ENCODE data around the gene STARD3NL. TPM values are rescaled to one million over a fixed set of nuclear protein-coding genes. Genes with fewer than 3 reads are reported as not detected.
A peak's percentile ranks its signal among the peaks of the same experiment; 100 is the strongest.

The STARD3NL gene
- total RNA-seq, 1 donor from 2014 or later, result 158 TPM

- Mint-ChIP-seq H3K4me1 (ENCODE audit: low read depth, unreplicated experiment) (peaks cover 59% of the 10 kb centered on the region), H3K27me3 (ENCODE audit: unreplicated experiment) (no peaks in the 10 kb centered on the region)
- no peak for DNase-seq
Observed at GRCh38 chr7:38187794-38188440, 9.9 kb downstream of the STARD3NL start.

GRCh38 chr7:38189231-38189938 is 11.3 kb downstream of the STARD3NL start:
- Mint-ChIP-seq H3K4me1 (ENCODE audit: low read depth, unreplicated experiment) (peaks cover 57% of the 10 kb centered on the region), H3K4me3 (ENCODE audit: unreplicated experiment) (peak overlapping the region; percentile 31), H3K9me3 (ENCODE audit: unreplicated experiment) (peaks cover 1% of the 10 kb centered on the region), H3K27me3 (ENCODE audit: unreplicated experiment) (no peaks in the 10 kb centered on the region), H3K36me3 (ENCODE audit: unreplicated experiment) (no peaks in the 10 kb centered on the region), H3K27ac (ENCODE audit: unreplicated experiment) (peak overlapping the region; percentile 73)
- TF ChIP-seq CTCF (IDR thresholded peaks at IDR 0.05; ENCODE audit: partially characterized antibody, unreplicated experiment), result no peak
- no peak for DNase-seq

More at GRCh38 chr7:38187794-38188440, 9.9 kb downstream of the STARD3NL start:
- Mint-ChIP-seq H3K9me3 (ENCODE audit: unreplicated experiment) (peaks cover 1% of the 10 kb centered on the region), H3K27ac (ENCODE audit: unreplicated experiment) (peak overlapping the region; percentile 79), H3K4me3 (ENCODE audit: unreplicated experiment) (peak overlapping the region; percentile 48), H3K36me3 (ENCODE audit: unreplicated experiment) (peaks cover 5% of the 10 kb centered on the region)
- no peak for TF ChIP-seq CTCF (IDR thresholded peaks at IDR 0.05; ENCODE audit: partially characterized antibody, unreplicated experiment)

GRCh38 chr7:38190011-38190410 is 12.0 kb downstream of the STARD3NL start:
- peaks cover 1% of the 10 kb centered on the region for H3K9me3 Mint-ChIP-seq (ENCODE audit: unreplicated experiment)
- peak overlapping the region; percentile 69 for H3K27ac Mint-ChIP-seq (ENCODE audit: unreplicated experiment)
- H3K36me3 Mint-ChIP-seq (ENCODE audit: unreplicated experiment), result no peaks in the 10 kb centered on the region
- H3K4me1 Mint-ChIP-seq (ENCODE audit: low read depth, unreplicated experiment), result peaks cover 54% of the 10 kb centered on the region
- H3K27me3 Mint-ChIP-seq (ENCODE audit: unreplicated experiment), result no peaks in the 10 kb centered on the region
- no peak for DNase-seq
- H3K4me3 Mint-ChIP-seq (ENCODE audit: unreplicated experiment), result no peak overlapping the region
- no peak for TF ChIP-seq CTCF (IDR thresholded peaks at IDR 0.05; ENCODE audit: partially characterized antibody, unreplicated experiment)

- Mint-ChIP-seq H3K4me1 (ENCODE audit: low read depth, unreplicated experiment) (peaks cover 49% of the 10 kb centered on the region), H3K27ac (ENCODE audit: unreplicated experiment) (peak overlapping the region; percentile 0)
Observed at GRCh38 chr7:38191791-38192190, 13.7 kb downstream of the STARD3NL start.

More at GRCh38 chr7:38191791-38192190, 13.7 kb downstream of the STARD3NL start:
- Mint-ChIP-seq H3K27me3 (ENCODE audit: unreplicated experiment) (no peaks in the 10 kb centered on the region), H3K4me3 (ENCODE audit: unreplicated experiment) (no peak overlapping the region), H3K9me3 (ENCODE audit: unreplicated experiment) (peaks cover 1% of the 10 kb centered on the region), H3K36me3 (ENCODE audit: unreplicated experiment) (no peaks in the 10 kb centered on the region)
- no peak for DNase-seq
- TF ChIP-seq CTCF (IDR thresholded peaks at IDR 0.05; ENCODE audit: partially characterized antibody, unreplicated experiment), result no peak

Data from glutamatergic neuron (in vitro differentiated cells).